Activated CD4-positive, alpha-beta T cell treated with anti-CD3 and anti-CD28 coated beads, Interleukin-2, Interleukin-6, amounts not matched to agents 100 ng/mL and 50 ng/mL, durations not matched to agents 16 hours and 8 hours (primary cell): ENCODE results near the gene TMEM17.

Source experiments
- DNase-seq: peaks from one replicate; pipeline ENCODE4 v3.0.0-alpha.2; 2020

The TMEM17 gene

DNA sequence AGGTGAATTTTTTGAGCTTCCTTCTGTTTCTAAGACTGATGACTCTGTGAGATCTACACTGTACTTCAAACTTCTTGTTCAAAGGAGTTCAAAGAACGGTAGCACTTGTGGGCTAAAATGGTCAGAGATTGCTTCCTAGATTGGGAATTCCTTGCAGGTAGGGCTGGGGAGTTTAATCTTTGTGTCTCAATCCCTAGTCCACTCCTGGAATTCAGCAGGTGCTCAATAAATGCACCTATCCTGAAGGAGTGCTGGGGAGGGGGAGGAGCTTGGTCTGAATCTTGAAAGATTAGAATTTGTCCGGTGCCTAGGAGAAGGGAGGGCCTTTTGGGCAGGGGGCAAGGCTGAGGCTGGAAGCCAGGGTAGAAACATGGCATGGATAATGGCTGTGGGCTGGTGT is 34.6 kb downstream of the TMEM17 start:
- no peak for DNase-seq

DNA sequence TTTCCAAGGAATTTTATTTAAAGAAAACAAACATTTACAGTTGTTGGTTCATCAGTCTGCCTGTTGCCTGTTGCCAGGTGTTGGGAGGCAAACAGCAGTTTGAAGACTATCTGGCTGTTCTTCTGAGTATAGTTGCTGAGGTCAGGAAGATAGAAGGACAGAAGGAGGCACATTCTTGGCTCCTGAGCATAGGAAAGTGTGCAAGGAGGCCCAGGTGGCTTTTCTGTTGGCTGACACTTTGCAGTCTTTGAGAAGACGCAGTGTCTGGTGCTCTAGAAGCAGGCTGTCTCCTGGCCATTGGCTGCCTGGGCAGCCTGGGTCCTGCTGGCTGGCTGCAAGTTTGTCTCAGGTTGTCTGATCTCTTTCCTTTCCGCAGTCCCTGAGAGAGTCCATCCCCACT is 36.4 kb downstream of the TMEM17 start:
- DNase-seq = no peak

DNA sequence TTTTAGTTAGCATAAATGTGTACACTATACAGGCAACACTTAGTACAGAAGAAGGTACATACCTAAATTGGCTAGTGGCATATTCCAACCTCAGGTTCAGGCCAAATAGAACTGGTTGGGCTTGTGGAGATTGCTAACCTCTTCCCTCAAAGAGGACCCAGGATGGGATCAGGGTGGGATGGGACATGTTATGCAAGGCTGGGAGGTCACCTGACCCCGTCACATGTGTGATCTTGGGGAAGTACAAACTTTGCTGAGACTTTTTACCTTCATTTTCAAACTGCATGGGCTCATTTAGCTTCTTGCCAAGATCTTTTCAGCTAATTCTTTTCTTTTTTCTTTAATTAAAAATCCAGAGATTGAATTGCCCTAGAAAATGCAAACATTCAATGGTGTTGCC is 36.9 kb downstream of the TMEM17 start:
- no peak for DNase-seq

DNA sequence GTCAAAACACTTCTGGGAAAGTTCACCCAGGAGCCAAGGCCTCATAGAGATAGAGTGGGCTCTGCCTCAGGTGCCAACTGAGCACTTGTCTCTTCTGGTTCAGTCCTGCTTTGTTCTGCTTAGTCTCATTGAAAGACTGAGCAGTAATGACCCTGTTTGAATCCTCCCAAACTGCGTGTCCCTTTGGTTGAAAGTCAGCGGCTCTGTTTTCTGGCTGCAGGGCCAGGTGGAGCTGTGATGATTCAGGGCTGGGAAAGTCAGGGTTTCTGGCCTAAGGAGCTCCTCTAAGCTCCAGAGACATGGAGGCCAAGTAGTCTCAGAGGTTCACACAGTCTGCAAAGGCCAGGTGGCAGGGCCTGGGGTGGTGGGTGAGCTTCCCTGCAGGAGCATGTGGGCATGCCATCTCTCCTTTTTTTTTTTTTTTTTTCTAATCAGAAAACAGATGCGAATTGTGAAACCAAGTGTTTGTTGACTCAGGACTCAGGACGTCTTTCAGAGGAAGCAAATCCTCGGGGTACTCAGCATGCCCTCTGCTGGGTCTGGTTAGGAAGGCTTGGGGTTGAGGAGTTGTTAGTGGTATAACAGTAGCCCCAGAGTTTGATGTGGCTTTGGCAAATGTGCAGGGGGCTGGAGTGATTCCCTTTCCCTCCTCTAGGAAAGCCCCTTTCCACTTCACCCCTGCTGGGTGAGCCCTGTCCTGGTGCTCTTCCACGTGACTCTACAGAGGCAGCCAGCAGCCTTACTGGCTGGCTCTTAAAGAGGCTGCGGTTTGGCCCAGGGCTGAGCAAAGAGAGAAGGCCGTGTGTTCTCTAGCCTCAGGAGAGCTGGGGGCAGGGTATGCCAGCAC is 38.3 kb downstream of the TMEM17 start:
- no peak for DNase-seq

DNA sequence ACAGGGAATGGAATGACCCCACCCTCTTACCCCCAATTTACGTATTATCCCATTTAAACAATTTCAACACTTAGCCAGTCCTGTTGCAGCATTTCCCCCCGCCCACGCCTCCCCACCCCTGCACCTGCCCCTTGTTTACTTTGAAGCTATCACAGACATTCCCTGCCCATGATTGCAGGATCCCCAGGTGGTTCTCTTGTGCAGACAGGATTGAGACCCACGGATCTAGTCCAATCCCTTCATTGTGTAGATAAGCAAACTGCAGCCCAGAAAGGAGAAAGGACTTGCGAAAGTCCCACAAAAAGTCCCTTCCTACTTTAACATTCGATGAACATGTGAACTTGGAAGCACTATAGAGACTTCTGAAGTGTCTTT is 38.9 kb downstream of the TMEM17 start:
- DNase-seq = no peak

DNA sequence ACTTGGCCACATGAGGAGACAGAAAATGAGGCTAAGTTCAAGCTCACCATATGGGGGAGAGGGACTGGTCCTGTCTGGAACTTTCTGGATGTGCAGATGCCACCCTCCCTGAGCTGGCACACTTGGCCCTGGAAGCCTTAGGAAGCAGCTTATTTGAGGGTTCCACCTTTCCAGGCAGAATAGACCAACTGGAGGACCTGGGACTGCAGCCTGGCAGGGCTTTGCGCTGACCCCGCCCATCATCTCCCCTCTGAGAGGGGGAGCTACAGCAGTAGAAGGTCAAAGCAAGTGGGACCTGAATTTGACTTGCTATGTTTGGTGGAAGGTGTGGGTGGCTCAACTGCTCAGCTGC is 39.5 kb downstream of the TMEM17 start:
- DNase-seq = no peak

DNA sequence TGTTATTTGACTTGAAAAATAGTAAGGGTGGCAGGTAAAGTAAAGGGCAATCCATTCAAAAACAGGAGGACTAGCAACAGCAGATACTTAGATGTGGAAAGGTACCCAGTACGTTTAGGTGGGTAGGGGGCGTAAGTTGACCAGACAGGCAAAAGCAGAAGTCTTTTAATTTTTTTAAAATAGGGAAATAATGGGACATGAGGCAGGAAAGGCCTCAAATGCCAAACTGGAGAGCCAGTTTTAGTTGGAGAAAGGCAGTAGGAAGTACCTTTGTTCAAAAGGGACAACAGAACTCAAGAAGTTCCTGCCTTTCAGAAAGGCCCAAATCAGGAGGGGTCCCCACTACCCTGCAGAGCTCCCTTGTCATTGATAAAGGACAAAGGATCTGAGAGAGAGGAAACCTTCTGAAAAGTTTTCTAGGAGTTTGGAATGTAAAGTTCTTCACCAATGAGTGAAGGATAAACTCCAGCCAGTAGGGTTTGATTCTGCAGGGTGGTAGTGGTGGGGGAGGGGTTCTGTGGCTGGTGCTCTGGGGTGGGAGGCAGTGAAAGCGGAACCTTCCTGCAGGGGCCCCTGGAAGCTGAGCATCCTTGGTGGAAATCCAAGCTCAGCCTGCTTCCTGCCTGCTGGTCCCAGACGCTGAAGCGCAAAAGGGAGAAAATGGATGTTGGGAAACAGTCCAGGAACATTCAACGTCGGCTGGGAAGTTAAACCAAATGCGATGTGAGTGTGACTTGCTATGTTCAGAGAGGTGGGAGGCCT is 40.1 kb downstream of the TMEM17 start:
- DNase-seq = no peak

DNA sequence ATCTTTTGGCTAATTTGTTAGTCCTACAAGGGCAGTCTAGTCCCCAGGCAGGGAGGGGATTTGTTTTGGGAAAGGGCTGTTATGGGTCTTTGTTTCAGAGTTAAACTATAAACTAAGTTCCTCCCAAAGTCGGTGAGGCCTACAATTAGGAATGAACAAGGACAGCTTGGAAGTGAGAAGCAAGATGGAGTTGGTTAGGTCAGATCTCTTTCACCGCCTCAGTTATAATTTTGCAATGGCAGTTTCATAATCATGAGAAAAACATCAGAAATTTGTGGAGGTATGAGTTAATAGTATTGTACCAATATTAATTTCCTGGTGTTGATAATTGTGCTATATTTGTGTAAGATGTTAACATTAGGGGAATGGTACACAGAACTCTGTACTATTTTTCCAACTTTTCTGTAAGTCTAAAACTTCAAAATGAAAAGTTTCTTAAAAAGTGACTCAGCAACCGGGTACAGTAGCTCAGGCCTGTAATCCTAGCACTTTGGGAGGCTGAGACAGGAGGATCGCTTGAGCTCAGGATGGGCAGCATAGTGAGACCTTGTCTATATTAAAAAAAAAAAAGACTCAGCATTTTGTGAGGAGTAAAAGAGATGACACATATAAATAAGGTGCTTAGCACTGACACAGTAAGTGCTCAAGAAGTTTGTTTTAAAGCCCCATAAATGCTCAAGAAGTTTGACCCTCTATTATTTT is 40.8 kb downstream of the TMEM17 start:
- no peak for DNase-seq

DNA sequence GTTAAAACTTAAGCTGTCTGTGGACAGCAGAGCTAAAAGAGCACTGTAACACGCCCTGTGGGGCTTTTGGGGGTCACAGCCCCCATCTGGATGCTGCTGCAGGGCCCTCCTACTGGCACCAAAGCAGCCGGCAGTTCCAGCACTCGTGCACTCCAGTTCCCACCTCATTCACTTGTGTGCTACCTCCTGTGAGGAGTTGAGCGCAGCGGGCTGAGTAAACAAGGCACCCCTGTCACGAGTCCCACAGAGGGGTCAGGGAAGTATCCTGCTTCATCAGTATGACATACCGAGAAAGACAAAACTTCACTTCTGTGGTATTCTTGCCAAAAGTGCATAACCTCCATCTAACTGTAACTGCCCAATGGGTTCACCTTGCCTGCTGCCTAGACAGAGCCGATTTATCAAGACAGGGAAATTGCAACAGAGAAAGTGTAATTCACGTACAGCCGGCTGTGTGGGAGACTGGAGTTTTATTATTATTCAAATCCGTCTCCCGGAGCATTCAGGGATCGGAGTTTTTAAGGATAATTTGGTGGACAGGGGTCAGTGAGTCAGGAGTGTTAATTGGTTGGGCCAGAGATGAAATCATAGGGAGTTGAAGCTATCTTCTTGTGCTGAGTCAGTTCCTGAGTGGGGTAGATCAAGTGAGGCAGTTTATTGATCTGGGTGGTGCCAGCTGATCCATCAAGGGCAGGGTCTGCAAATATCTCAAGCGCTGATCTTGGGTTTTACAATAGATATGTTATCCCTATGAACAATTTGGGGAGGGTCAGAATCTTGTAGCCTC is 41.6 kb downstream of the TMEM17 start:
- no peak for DNase-seq

DNA sequence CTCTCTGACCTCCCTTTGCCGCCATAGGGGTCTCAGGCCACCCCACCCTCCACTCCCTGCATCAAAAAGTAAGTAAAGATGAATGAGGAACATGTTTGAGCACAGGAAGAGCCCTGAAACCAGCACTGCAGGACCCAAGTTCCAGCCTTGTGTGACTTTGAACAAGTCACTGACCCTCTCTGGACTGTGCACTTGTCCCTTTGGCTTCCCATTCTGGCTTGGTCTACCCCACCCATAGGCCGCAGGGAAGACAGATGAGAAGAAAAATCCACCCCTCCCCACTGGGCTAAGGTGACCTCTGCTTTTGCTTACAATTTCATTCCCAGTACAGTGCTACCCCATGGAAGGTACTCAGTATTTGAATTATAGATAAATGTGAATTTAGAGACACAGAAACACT is 43.8 kb downstream of the TMEM17 start:
- no peak for DNase-seq

DNA sequence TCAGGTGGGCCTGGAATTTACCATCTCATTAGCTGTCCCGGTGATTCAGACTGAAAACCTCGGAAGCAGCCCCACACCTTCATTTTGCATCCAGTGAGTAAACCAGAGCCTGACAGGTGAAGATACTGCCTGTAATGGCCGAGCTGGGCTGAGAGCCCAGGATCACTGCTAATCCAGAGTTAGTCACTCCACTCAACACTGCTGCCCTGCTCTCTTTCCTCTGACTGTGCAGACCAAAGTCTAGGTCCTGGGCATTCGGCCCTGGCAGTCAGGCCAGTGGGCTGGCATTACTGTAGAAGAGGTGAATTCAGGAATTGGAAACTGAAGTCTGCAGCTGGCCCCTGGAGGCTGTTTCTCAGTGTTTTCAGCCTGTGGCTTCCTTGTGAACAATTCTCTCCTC is 44.3 kb downstream of the TMEM17 start:
- DNase-seq = no peak

DNA sequence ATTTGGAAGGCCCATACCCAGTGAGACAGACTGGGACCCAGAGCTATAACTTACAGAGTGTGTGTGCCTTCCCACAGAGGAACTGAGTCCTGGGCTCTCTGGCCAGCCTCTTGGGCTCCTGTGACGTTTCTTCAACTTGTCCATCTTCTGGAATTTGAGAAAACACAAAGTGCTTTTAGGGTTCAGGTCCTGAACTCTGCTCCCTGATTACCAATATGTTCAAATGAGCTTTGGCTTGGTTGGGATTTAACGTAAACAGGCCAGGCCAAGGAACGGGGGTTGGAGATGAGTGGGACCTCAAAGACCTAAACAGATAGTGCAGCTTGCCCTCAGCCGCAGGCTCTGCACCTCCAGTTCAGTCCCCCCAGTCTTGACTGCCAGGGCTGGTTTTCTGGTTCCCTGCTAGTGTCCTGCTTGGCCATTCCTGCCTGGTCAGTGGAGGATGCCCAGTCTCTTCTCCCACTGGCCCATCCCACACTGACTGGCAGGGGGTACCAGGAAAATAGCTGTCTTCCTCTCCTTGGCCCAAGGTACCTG is 44.9 kb downstream of the TMEM17 start:
- no peak for DNase-seq

DNA sequence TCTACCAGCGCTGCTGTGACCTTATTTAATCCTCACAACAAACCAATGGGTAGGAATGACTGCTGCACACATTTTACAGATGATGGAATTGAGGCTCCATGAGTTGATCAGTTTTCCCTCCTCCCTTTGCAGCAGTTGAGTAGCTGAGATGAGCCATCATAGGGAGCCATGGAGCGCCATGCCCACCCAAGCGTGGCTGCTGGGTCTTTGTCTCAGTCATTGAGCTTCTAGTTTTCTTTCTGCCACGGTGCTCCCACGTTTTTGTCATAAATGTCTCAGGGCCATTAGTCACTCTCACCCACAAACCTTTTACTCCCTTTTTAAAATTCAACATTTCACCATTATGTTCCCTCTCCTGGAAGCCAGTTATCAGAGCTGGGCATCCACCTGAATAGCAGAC is 45.8 kb downstream of the TMEM17 start:
- DNase-seq = no peak

DNA sequence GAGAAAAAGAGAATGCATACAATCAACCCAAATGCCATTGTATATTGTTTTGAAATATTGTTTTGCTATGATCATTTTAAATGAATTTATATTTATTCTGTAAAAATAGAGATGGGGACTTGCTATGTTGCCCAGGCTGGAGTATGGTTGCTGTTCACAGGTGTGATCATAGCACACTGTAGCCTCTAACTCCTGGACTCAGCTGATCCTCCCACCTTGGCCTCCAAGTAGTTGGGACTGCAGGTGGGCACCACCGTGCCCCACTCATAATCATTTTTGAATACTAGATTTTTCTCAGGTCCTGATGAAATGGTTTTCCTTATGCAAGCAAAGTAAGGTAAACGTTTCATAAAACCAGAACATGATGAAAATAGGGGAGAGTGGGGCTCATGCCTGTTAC is 46.3 kb downstream of the TMEM17 start:
- no peak for DNase-seq

DNA sequence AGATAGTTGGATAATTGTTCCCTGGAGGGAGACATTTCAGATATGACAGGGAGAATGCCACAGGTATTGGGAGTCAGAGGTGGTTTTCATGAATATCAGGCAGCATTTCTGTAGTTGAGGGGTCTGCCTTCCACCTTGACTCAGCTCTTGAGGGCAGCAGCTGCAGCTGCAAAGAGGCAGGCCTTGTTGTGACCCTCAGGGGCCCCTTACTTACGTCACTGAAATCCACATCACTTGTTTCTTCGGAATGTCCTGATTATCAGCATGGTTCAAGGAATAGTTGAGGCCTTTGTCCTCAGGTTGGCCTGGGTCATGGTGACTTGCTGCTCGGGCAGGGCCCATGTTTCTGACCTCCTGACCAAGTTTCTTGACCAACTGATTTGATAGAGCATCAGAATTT is 46.9 kb downstream of the TMEM17 start:
- DNase-seq = no peak

DNA sequence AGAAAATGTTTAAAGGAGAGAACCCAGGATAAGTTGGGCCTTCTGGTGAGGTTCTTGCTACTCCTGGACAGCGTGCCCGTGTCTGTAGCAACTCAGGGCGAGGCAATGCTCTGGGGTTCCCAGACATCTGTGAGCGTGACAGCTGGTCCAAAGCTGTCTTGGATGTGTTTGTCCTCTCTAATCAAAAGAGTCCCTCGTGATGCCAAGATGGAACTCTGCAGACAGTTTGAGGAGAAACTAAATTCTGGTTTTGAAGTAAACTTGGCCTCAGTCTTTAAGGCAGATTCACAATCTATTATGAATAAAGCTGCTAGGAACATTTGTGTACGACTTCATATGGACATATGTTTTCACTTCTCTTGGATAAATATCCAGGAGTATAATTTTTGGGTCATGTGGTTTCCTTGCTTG is 47.3 kb downstream of the TMEM17 start:
- DNase-seq = no peak

DNA sequence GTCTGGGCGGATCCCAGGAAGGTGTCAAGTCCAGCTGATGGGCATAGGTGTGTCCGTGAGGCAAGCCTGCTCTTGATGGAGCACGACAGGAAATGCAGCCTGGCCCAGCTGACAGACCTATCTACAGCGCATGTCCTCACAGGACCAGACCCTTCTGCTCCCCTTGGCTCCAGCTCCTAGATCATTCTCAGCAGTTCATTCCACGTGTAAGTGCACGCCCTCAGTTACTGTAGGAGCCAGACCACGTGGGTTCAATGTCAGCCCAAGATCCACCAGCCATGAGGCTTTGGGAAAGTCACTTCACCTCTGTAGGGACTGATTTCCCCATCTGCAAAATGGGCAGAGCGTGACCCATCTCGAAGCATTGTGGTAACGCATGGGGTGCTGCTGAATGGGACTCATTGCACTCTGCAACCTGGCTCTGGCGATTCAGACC is 47.8 kb downstream of the TMEM17 start:
- no peak for DNase-seq

DNA sequence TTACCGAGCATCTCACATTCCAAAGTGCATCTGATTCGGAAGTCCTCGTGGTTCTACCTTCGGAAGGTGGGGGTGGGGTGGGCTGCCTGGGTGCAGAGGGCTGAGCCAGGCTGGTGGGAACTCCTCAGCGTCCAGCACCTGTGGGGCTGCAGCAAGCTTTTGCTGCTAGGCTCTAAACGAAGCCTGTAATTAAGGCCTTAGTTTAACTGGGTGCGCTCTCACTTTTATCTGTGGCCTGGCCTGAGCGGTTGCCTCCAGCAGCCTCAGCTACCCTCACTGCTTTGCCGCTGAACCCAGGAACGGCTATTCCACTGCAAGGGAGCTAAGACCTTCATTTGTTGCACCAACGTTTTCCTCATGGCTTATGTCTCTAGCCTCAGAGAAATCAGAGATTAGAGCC is 48.4 kb downstream of the TMEM17 start:
- DNase-seq = no peak

DNA sequence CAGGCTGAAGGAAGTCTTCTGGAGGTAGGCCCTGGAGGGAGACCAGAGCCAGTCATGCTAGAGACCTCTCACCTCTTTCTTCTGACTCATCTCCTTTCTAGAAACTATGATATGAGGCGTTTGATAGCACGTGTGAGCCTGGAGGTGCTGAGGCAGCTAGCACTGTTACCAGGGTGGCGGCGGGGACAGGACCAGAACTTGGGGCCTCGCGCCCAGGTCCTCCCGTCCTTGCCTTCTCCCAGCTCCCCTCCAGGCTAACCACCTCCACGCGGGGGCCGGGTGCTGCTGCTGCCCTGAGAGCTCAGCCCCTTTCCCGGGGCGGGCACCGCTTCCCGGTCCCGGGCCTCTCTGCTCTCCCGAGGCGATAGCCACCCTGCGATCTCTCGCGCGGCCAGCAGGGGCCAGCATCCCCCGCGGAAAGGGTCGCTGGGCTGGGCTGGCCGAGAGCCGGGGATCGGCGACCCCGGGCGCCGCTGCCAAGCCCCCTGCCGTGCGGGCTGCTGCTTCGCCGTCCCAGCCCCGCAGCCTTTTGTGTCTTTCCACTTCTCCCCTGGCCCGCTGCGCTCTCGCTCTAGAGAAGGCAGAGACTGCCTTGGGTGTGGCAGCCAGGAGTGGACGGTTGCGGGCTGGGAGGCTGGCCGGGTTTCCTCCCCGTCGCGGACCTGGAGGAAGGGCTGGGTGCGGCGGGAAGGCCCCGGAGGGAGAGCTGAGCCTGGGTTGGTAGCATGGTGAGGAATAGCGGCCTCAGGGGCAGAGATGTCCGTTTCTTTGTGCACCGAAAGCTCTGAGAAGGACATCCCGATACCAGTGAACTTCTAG is 49.1 kb downstream of the TMEM17 start:
- peak; percentile 78 for DNase-seq

DNA sequence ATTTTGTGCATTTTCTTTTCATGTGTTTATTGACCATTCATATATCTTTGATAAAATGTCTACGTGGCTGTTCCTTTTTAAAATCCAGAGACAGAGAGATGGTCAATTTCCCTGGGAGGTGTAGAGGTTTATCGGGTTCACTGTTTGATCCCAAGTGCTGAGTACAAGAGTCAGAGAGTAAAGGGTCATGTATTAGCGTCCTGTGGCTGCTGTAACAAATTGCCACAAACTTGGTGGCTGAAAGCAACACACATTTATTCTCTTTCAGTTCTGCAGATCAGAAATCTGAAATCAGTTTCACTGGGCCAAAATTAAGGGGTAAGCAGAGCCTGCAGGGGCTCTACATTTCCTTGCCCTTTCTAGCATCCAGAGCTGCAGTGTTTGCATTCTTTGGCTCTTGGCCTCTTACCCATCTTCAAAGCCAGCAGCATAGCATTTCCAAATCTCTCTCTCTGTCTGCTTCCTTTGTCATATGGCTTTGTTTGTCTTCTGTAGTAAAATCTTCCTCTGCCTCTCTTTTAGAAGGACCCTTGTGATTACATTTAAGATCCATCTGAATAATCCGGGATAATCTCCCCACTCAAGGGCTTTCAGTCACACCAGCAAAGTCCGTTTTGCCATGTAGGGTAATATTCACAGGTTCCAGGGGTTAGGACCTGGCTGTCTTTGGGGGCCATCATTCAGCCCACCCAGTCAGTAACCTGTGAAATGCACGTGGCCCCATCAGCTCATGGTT is 49.9 kb downstream of the TMEM17 start:
- DNase-seq = no peak

DNA sequence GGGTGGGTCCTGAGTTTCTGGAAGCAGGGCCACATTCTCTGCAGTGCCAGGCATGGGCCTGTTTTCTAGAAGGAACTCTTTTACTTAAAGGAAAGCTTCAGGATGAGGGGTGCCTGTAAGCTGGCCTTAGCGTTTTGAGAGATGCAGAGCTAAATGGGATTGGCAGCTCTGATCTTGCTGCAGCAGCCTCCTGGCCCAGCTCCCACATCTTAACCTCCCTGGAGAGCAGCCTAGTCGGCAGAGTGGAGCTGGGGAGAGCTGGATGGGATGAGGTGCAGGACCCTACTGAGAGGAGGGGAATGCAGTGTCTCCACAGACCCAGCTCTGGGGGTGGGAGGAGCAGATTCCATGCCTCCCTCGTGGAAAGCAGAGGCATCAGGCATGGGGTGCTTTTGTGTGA is 52.0 kb downstream of the TMEM17 start:
- no peak for DNase-seq
